ENCODE results near the gene RANBP10. TPM values are rescaled to one million over a fixed set of nuclear protein-coding genes. Genes with fewer than 3 reads are reported as not detected.
"Not testable (repeated sequence)": the region's sequence is repeated elsewhere in the genome, so short reads cannot be mapped to it uniquely, and the experiment has no call there.

RANBP10 gene
- polyA plus RNA-seq, 3 donors, result 19.2 to 22.3 (median 19.2) TPM

DNA sequence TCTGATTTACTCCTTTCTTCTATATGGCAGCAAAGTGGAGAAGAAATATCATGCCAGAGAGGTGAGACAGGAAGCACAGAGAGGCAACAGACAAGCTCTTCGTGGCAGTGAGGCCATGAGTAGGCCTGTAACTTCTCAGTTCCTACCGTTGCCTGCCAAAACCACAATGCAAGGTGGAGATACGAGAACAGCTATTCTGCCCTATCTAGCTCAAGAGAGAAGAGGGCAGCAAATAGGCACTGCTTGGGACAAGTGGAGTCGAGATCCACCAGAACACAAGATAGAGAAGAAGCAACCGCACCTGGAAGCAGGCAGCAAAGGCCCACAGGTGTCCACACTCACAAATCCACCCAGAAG is 24.8 kb downstream of the RANBP10 start:
- DNase-seq (ENCODE audit: low read depth in 3 of 3, low spot score in 2 of 3), result no peak

DNA sequence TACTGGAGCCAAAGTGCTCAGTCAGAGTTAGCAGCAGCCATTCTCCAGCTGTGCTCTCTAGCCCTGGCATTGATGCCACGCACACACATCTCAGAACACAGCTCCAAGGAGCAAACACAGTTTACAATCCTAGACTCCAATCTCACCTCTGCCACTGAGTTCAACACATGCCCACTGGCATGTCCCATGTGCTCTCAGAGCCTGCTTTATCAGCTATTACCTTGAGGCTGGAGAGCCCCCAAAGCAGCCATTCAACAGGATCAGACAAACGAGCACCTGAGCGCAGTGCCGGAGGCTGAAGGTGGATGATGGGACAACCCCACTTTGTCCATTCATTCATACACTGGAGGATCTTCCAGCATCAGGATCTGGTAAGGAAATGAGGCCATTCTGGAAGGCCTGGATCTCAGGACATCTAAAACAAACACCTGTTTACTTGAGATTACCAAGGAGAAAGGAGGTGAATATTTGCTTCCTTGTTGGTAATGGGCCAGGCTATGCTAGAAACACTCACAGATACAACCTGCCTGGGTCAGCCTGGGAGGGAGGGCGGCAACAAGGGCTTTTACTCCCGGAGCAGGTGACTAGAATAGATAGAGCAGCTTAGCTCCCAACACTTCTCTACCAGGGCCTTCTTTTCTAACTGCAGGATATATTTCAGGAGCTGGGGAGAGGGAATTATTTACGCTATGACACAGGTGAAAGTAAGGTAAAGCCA is 25.4 kb downstream of the RANBP10 start:
- no peak for DNase-seq (ENCODE audit: low read depth in 3 of 3, low spot score in 2 of 3)

DNA sequence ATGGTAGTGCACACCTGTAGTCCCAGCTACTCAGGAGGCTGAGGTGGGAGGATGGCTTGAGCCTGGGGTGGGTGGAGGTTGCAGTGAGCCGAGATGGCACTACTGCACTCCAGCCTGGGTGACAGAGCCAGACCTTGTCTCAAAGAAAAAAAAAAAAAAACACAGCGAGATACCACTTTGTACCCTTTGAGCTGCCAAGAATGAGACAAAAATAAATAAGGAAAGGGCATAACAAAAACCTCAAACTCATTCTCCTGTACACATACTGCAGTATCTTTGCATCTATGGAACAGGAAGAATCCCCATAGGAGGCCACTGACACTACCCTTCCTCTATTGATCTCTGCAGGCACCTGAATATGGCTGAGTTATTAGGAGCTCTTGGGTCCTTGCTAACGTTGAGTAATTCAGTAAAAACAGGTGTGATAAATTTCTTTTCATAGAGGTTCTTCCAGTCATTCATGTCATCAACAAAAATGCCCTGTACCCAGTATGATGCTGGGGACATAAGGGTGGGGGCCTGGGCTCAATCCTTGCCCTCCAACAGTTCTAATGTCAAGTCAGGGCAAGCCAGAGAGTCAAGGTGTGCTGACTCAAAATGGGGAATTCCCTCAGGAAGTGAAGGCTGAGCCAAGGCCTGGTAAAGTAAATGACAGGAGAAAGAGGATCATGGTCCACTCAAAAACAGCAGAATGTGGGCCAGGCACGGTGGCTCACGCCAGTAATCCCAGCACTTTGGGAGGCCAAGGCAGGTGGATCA is 26.9 kb downstream of the RANBP10 start:
- no peak for DNase-seq (ENCODE audit: low read depth in 3 of 3, low spot score in 2 of 3)

DNA sequence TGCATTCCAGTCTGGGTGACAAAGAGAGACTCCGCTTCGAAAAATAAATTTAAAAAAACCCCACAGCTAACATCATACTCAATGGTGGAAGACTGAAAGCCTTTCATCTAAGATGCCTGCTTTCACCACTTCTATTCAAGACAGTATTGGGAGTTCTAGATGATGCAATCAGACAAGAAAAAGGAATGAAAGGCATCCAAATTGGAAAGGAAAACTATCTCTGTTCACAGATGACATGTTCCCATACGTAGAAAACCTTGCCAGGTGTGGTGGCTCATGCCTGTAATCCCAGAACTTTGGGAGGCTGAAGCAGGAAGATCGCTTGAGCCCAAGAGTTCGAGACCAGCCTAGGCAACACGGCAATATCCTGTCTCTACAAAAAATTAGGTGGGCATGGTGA is 31.1 kb downstream of the RANBP10 start:
- DNase-seq (ENCODE audit: low read depth in 3 of 3, low spot score in 2 of 3), result no peak

DNA sequence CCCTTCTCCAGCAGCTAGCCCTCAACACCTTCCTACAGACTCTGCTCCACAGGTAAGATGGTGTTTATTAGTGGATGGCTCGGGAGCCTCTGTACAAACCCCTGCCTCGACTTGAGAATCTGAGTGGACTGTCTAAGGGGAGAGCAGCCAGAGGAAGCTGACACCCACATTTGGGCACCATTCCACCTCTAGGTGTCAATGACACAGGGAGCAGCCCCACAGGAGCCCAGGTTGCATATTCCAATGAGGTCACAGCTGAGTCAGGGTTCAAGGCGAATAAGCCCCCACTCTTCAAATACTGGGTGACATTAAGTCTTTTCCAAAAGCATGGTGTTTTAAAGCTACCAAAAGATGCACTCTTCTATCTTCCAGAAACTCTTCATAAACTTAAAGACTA is 31.9 kb downstream of the RANBP10 start:
- no peak for DNase-seq (ENCODE audit: low read depth in 3 of 3, low spot score in 2 of 3)

DNA sequence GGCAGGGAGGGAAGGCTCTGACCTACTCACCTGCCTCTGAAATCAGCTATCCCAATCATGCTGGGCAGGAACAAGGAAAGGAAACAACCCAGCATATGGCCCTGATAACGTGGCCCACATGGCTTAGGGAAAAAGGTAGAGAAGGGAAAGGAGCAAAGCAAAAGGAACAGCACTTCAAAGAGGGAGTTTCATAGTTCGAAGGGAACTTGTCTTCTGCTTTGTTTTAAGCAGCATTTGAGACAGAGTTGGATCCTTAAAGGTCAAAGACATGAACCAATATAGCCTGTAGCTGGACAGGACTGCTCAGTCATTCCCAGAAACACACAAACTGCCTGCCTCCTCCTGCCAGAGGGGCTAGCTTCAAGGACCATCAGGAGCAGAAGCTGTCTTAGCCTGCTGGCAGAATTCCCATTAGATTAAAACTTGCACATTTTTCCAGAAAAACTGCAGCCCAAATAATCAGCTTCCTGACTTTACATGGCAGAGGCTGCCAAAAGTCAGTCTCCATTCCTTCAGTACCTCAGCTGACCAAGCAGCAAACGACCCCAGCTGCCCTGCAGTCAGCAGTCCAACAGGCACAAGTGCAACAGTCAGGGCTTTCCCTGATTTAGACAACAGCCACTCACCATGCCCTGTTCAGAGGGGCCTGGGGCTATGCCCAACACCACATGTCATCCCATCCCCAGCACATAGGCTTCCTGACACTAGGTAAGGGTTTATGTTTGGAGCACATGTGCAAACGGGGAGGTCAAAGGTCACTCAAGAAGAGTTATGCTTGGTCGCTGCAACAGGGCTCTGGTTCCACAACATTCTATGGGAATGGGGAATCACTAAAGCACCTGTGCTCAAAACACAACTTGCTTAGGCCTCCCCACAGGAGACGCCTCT is 32.5 kb downstream of the RANBP10 start:
- DNase-seq (ENCODE audit: low read depth in 3 of 3, low spot score in 2 of 3), result no peak

DNA sequence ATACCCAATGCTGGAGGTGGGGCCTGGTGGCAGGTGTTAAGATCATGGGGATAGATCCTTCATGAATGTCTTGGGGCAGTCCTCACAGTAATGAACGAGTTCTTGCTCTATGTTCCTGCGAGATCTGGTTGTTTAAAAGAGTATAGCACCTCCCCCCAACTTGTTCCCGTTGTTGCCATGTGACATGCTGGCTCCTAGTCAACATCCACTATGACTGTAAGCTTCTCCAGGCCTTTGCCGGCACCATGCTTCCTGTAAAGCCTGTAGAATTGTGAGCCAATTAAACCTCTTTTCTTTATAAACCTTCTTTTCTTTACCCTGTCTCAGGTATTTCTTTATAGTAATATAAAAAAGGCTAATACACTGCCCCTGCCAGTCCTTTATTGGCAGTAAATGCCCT is 33.3 kb downstream of the RANBP10 start:
- no peak for DNase-seq (ENCODE audit: low read depth in 3 of 3, low spot score in 2 of 3)

DNA sequence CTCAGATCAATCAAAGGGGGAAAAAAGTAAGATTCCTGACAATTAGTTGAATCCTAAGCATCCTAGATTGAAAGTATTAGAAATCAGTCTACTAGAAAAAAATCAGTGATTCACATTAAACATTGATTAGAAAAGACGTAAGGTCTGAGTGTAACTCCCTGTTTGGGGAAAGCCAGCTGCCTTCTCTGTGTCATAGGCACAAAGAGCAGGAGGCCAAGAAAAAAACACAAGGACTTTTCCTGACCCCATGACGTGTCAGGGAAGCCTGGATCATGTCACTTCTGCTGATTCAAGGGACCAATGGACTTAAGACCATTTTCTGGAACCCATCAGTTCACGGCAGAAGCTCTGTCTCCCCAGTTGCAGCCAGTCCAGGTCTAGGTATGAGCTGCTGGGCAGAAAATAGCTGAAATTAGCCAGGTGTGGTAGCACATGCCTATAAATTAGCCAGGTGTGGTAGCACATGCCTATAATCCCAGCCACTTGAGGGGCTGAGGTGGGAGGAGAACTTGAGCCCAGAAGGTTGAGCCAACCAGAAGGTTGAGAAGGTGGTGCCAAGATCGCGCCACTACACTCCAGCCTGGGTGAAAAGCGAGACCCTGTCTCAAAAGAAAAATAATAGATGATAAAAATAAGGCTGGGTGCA is 35.9 kb downstream of the RANBP10 start:
- no peak for DNase-seq (ENCODE audit: low read depth in 3 of 3, low spot score in 2 of 3)

DNA sequence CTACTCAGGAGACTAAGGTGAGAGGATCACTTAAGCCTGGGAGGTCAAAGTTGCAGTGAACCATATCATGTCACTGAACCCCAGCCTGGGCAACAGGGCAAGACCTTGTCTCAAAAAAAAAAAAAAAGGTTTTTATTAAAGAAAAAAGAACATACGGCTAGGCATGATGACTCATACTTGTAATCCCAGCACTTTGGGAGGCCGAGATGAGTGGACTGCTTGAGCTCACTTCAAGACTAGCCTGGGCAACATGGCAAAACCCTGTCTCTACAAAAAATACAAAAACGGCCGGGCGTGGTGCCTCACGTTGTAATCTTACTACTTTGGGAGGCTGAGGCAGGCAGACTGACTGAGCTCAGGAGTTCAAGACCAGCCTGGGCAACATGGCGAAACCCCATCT is 38.4 kb downstream of the RANBP10 start:
- DNase-seq (ENCODE audit: low read depth in 3 of 3, low spot score in 2 of 3), result no peak

DNA sequence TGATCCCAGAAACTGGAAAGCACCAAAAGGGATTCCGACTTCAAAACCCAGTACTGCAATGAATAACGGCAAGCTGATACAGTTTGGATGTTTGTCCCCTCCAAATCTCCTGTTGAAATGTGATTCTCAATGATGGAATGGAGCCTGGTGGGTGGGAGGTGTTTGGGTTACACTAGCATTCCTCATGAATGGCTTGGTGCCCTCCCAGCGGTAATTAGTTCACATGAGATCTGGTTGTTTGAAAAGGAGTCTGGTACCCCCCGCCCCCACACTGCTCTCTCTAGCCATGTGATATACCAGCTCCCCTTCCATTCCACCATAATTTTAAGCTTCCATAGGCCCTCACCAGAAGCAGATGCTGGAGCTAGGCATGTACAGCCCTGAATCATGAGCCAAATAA is 40.1 kb downstream of the RANBP10 start:
- DNase-seq (ENCODE audit: low read depth in 3 of 3, low spot score in 2 of 3), result peak in 2 of 3 donors; percentile 32 to 36

DNA sequence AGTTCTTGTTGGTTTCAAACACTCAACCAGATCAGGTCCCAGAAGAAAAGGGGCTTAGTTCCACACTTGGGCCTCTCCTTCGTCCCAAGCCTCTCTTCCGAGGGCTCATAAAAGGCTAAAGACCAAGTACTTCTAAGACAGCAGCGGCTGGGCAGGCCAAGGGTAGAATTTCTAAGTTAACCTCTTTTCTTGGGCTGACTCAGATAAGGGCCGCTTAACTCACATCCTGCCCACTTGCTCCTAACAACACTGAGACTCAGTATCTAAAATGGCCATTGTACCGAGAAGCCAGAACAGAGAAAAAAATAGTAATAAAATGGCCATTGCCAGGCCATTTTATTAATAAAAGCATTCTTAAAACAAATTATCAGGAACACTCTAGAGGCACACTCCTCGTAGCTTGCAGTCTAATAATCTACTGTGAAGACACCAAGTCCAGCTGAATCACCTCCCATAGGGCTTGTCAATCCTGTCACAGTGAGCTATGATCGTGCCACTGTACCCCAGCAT is 42.1 kb downstream of the RANBP10 start:
- DNase-seq (ENCODE audit: low read depth in 3 of 3, low spot score in 2 of 3), result no peak

DNA sequence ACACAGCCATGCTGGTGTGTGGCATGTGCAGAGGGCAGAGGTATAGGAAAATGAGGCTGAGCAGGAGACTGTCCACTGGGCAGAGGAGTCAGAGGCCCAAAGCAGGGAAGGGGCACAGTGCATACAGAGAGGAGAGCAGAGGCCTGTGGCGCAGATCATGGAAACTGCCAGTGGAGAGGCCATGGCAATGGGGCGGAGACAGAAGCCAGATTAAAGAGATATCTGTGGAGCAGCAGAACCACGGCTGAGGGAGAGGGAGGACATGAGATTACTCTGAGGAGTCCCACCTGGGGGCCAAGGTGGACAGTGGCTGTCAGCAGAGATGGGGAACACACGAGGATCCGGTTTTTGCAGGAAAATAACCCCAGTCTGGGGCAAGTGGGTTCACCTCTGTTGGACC is 43.3 kb downstream of the RANBP10 start:
- DNase-seq (ENCODE audit: low read depth in 3 of 3, low spot score in 2 of 3), result no peak

DNA sequence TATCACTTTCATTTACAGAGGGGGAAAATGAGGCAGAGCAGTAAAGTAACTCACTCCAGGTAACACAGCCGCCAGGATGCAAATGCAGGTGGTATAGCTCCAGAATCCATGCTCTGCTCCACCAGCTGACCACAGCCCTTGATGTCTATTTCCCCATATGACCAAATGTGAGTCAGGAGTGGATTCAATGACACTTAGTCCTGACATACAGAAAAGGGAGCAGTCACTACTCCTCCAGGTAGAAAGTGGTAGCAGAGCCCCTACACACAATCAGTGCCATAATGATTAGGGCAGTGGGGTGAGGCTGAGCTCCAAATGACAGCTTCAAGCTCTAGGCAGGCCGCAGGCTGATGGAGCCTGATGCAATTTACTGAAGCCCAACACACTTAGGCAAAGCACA is 44.0 kb downstream of the RANBP10 start:
- no peak for DNase-seq (ENCODE audit: low read depth in 3 of 3, low spot score in 2 of 3)

DNA sequence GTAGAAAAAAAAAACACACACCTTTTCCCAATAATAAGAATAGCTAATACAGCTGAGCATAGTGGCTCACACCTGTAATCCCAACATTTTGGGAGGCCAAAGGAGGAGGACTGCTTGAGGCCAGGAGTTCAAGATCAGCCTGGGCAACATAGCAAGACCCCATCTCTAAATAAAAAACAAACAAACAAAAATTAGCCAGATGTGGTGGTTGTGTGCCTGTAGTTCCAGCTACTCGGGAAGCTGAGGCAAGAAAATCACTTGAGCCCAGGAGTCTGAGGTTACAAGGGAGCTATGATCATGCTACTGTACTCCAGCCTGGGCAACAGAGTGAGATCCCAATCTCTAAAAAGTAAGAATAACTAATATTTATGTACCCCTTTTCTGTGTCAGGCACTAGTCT is 44.4 kb downstream of the RANBP10 start:
- DNase-seq (ENCODE audit: low read depth in 3 of 3, low spot score in 2 of 3), result no peak

DNA sequence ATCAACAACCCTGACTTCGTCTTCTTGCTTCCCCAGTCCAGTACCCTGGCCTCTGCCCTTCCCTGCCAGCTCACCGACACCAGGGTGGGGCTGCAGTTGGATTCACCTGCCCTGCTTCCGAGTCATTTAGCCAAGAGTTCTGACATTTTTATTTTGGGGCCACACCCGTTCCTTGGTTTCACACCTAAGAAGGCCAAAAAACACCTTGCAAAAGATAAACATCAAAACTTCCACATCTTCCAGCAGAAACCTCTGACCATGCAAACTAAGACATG is 45.5 kb downstream of the RANBP10 start:
- no peak for DNase-seq (ENCODE audit: low read depth in 3 of 3, low spot score in 2 of 3)

DNA sequence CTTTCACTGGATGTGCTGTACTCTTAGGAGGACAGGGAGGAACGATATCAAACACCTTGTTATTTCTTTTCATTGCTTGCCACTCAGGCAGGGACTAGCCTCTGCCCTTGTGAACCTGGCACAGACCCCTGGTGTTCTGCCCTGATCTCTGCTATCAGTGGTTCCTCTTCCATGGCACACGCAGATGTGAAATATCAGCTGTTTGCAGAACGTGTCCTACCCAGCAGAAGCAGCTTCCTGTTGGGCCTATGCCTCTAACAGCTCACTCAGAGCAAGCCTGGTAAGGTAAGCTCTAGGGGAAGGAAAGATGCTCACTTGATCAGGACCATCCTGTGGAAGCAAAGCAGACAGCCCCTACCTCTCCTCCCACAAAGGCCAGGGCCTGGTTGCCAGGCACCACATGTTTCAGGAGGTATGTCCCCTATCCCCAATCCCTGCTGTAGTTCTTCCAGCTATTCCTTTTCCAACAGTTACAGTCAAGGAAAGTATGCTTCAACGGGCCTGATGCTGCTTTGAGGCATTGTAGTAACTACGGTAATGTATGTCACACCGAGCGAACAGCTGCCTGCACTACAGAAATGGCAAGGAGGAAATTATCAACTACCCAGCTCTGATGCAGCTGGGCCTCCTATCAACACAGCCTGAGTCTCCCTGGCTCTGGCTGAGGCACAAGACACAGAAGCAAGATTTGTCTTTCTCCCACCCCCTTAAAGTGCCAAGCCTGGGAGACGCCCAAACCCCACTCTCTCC is 46.0 kb downstream of the RANBP10 start:
- no peak for DNase-seq (ENCODE audit: low read depth in 3 of 3, low spot score in 2 of 3)

DNA sequence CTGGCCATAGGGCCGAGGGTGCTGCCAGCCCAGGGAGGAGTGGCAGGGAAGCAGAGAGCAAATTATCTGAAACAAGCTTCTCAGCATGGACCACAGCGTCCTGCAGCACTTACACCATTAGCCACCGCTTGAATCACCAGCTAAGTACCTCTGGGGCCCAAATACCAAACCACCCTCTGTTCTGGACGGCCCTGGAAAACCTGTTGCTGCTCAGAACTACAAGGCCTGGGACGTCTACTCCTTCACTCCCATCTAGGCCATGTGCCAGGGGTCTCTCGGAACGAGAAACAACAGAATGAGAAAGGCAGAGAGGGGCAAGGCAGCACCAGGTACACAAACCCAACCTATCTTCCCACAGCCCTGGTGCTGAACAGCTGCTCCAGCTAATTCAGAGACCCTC is 47.4 kb downstream of the RANBP10 start:
- no peak for DNase-seq (ENCODE audit: low read depth in 3 of 3, low spot score in 2 of 3)

DNA sequence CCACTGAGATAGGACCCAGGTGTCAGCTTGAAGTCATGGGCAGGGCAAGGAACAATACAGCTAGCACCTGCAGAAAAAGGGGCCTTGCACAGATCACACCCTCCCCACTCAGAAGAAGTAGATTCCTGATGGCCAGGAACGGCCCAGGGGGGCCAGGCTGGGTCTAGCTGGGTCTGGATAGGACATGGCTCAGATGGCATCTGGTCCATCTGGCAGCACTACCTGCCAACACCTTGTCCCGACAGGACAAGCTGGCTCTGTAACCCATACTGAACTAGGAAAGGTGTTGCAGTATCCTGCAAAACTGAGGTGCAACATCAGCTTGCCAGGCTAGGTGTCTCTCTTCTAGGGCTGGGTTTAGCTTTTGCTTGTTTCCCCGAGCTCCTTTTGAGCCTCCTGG is 48.4 kb downstream of the RANBP10 start:
- no peak for DNase-seq (ENCODE audit: low read depth in 3 of 3, low spot score in 2 of 3)

DNA sequence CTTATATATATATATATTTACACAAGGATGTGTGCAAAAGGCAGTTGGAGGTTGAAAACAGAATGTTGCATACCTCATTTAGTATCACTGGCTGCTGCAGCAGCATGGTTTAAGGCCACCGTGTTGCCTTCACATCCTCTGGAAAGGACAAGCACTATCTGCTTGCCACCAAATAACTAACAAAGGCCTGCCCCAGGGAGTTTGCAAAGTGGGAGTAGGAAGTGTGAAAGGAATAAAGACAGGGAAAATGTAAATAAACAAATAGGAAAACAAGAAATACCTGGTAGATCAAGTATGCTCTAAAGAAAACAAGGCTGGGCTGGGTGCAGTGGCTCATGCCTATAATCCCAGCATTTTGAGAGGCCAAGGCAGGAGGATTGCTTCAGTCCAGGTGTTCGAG is 53.7 kb downstream of the RANBP10 start:
- DNase-seq (ENCODE audit: low read depth in 3 of 3, low spot score in 2 of 3), result no peak

DNA sequence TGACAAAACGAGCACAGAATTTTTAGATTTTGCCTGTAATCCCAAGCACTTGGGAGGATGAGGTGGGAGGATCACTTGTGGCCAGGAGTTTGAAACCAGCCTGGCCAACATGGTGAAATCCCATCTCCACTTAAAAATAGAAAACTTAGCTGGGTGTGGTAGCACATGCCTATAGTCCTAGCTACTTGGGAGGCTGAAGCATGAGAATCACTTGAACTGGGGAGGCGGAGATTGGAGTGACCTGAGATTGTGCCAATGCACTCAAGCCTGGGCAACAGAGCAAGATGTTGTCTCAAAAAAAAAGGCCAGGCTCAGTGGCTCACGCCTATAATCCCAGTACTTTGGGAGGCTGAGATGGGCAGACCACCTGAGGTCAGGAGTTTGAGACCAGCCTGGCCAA is 55.0 kb downstream of the RANBP10 start:
- DNase-seq (ENCODE audit: low read depth in 3 of 3, low spot score in 2 of 3), result not testable (repeated sequence)

Data from right renal cortex interstitium (tissue), 3 donors.